HepG2 (cell line): ENCODE measurements around the gene STK17A. TPM values are rescaled to one million over a fixed set of nuclear protein-coding genes. Genes with fewer than 3 reads are reported as not detected.

ENCODE experiments used
- ATAC-seq: fragments of 200-7000 bp; cut with Tn5 transposase; 3 replicates; pipeline ENCODE4 v1.9.1; 2020; ENCODE audit warnings: mild to moderate bottlenecking, moderate library complexity
- BruUV-seq: library from RNA; stranded (reverse); fragments of 400-500 nt; replicated peaks from 2 replicates; lab custom pipeline; 2021; lab: Mats Ljungman, UMichigan
- CTCF ChIA-PET: fragments of 300-600 bp; formaldehyde crosslinking; extraction: SDS; loops from one replicate; lab custom pipeline; 2021; ENCODE audit warnings: low total read pairs, inconsistent platforms, low intra/inter-chr PET ratio; lab: Yijun Ruan, JAX
- POLR2A ChIA-PET: fragments of 350-600 bp; sonication (Branson Sonifier 250); formaldehyde crosslinking; loops from one replicate; lab custom pipeline; 2020; ENCODE audit warnings: antibody characterized with exemption, inconsistent platforms; lab: Yijun Ruan, JAX
- DNase-seq: peaks from one replicate; pipeline ENCODE4 v3.0.0-alpha.2; 2015; ENCODE audit warnings: low spot score
- FAIRE-seq: peaks from 3 replicates; lab custom pipeline; 2011; peaks lifted over from hg19 to GRCh38; lab: Jason Lieb, UNC
- H2AFZ ChIP-seq: one replicate; pipeline ENCODE4 v1.6.1; 2011; ENCODE audit warnings: low read length, inconsistent platforms
- H3K27ac ChIP-seq: fragments of 300-600 bp; 3 replicates; pipeline ENCODE4 v1.8.0; 2011; ENCODE audit warnings: mixed run types, mild to moderate bottlenecking, mixed read lengths, low read length, inconsistent platforms; ENCODE audit not compliant: insufficient read depth; ENCODE audit errors: extremely low read length
- H3K27me3 ChIP-seq, 2 experiments: fragments of 200-600 bp in 1 of 2; 2 replicates in 1 of 2; 3 replicates in 1 of 2; pipeline versions ENCODE4 v1.6.0 to v1.8.0; 2011; ENCODE audit warnings: low read length in 2 of 2, mild to moderate bottlenecking in 2 of 2, moderate library complexity in 2 of 2, inconsistent platforms in 1 of 2; ENCODE audit not compliant: insufficient read depth in 2 of 2, control insufficient read depth in 1 of 2
- H3K36me3 ChIP-seq, 2 experiments: fragments of 200-600 bp in 1 of 2; replicated peaks in 1 of 2; 2 replicates in 1 of 2; 3 replicates in 1 of 2; pipeline versions ENCODE4 v1.5.1 to v1.8.0; 2011; ENCODE audit warnings: low read length in 2 of 2, inconsistent platforms in 1 of 2; ENCODE audit not compliant: insufficient read depth in 2 of 2, control insufficient read depth in 1 of 2
- H3K4me1 ChIP-seq: 2 replicates; pipeline ENCODE4 v1.5.1; 2012; ENCODE audit warnings: low read length, inconsistent platforms; ENCODE audit not compliant: insufficient read depth
- H3K4me2 ChIP-seq: 2 replicates; pipeline ENCODE4 v1.6.0; 2011; ENCODE audit warnings: low read depth, low read length, inconsistent platforms
- H3K4me3 ChIP-seq, 3 experiments: fragments of 200-600 bp in 1 of 3; sonication (generic), shearing (Covaris generic) in 1 of 3; replicated peaks in 1 of 3; 2 replicates each; pipeline ENCODE4 v1.5.1; 2011 to 2016; ENCODE audit warnings: low read length in 3 of 3, inconsistent platforms in 2 of 3, low read depth in 2 of 3, mild to moderate bottlenecking in 2 of 3, control low read depth in 1 of 3, mixed read lengths in 1 of 3; ENCODE audit not compliant: insufficient read depth in 1 of 3
- H3K79me2 ChIP-seq: one replicate; pipeline ENCODE4 v1.6.1; 2011; ENCODE audit warnings: low read length, inconsistent platforms; ENCODE audit not compliant: insufficient read depth
- H3K9ac ChIP-seq: 2 replicates; pipeline ENCODE4 v1.6.0; 2011; ENCODE audit warnings: mild to moderate bottlenecking, low read depth, low read length, inconsistent platforms; ENCODE audit not compliant: insufficient read depth
- H3K9me3 ChIP-seq: 2 replicates; pipeline ENCODE4 v1.5.1; 2012; ENCODE audit warnings: mild to moderate bottlenecking, low read length
- H4K20me1 ChIP-seq: 2 replicates; pipeline ENCODE4 v1.6.0; 2011; ENCODE audit warnings: inconsistent platforms, mild to moderate bottlenecking, low read length, moderate library complexity; ENCODE audit not compliant: insufficient read depth
- FOXA3 ChIP-seq: IDR thresholded peaks from 2 replicates; pipeline ENCODE4 v1.6.1; 2016; ENCODE audit warnings: missing genetic modification reagents, missing compliant biosample characterization
- NCOA2 ChIP-seq: sonication (generic); formaldehyde crosslinking; IDR thresholded peaks from 2 replicates; pipeline ENCODE4 v1.8.0; 2022; ENCODE audit warnings: inconsistent platforms
- TBX3 ChIP-seq: fragments of 450-650 bp; IDR thresholded peaks from 2 replicates; pipeline ENCODE4 v1.6.1; 2017; ENCODE audit warnings: antibody characterized with exemption, mild to moderate bottlenecking, inconsistent platforms, borderline replicate concordance
- ZBTB1 ChIP-seq: sonication (generic); formaldehyde crosslinking; IDR thresholded peaks from 2 replicates; pipeline ENCODE4 v1.4.0; 2020; ENCODE audit warnings: missing genetic modification reagents, borderline replicate concordance
- in situ Hi-C: cut with HindIII; loops from 2 replicates; pipeline ENCODE4 v1.10.0; 2017; ENCODE audit warnings: low pct_unique_long_range_greater_than_20kb; ENCODE audit not compliant: extremely low pct_ligation_motif_present
- intact Hi-C: fragments of 100-400 bp; cut with micrococcal nuclease; formaldehyde crosslinking; loops from one replicate; pipeline ENCODE4 v1.10.0; 2022; ENCODE audit not compliant: unreplicated experiment
- polyA plus RNA-seq, 8 experiments: library from polyadenylated mRNA; depleted of rRNA in 3 of 8; stranded (reverse) in 7 of 8; unstranded in 1 of 8; fragments of >200 nt; fragmentation: Illumina TruSeq in 4 of 8; extraction: Trizol in 4 of 8; gene quantifications; 2 replicates each; pipeline versions ENCODE4 v1.2.1 to v1.2.3, GENCODE V29; 2011 to 2016; ENCODE audit warnings: low read depth in 4 of 8, missing spikeins in 1 of 8, mixed read lengths in 1 of 8; ENCODE audit not compliant: insufficient read depth in 1 of 8
- total RNA-seq, 5 experiments: library from RNA; depleted of rRNA; stranded (reverse); fragments of >200 nt; fragmentation: Illumina TruSeq; extraction: Trizol; gene quantifications; 2 replicates each; pipeline ENCODE4 v1.2.3, GENCODE V29; 2016; ENCODE audit warnings: low read depth in 1 of 5
- TF ChIP-seq, protein P1 (sequence below): sonication (generic); formaldehyde crosslinking; conservative IDR thresholded peaks from 2 replicates; pipeline ENCODE4 v1.5.0; 2020; ENCODE audit warnings: missing genetic modification reagents
- TF ChIP-seq, protein P2 (sequence below): sonication (generic); formaldehyde crosslinking; IDR thresholded peaks from 2 replicates; pipeline ENCODE4 v1.9.0; 2021; ENCODE audit warnings: missing genetic modification reagents, borderline replicate concordance
- TF ChIP-seq, protein P3 (sequence below): sonication (generic); formaldehyde crosslinking; IDR thresholded peaks from 2 replicates; pipeline ENCODE4 v1.4.0; 2020; ENCODE audit warnings: mild to moderate bottlenecking, missing genetic modification reagents
- TF ChIP-seq, protein P4 (sequence below): IDR thresholded peaks from 2 replicates; pipeline ENCODE4 v1.6.1; 2016; ENCODE audit warnings: low read depth
- TF ChIP-seq, protein P5 (sequence below): sonication (generic); formaldehyde crosslinking; IDR thresholded peaks from 2 replicates; pipeline ENCODE4 v1.8.0; 2022; ENCODE audit warnings: mild to moderate bottlenecking, missing genetic modification reagents, borderline replicate concordance
- TF ChIP-seq, protein P6 (sequence below): sonication (generic); formaldehyde crosslinking; IDR thresholded peaks from 2 replicates; pipeline ENCODE4 v1.8.0; 2022; ENCODE audit warnings: mild to moderate bottlenecking, missing genetic modification reagents; ENCODE audit not compliant: insufficient replicate concordance

The STK17A gene
- total and polyA plus RNA-seq, 2 of the 13 experiments (the other 11 are each of a cell fraction or from before 2014, with no cell fraction given) = 18.6 to 24.3 TPM

DNA sequence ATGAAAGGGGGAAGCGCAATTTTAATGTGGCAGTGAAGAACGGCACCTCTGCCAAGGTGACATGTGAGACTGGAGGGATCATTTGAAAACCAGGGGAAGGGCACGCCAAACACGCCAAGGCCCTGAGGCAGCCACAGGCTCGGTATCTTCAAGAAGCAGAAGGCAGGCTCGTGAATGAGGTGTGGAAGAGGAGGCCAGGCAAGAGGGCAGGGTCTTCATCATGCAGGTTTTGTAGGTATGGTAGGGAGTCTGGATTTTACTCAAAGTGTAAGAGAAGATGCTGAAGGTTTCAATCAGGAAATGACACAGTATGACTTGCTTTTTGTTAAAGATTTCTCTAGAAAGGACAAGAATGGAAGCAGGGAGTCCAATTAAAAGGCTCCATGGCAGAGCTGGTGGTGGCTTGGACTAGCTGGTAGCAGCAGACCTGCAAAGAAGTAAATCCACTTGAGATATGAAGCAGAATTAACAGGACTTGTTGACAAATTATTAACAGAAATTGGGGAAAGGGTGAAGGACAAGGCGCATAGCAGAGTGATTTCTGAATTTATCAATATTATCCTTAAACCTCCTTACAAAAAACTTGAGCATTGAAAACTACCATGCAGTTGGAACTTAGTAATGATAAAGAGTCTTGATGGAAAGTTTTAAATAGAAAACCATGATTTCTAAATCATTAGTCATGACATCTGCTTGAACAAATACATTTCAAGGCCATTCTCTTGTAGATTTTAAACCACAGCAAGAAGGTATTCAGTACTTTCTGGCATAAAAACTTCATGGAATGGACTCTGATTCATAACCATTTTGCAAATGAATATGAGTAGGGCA, 76.0 kb downstream of the STK17A start (continued):
- TF ChIP-seq, protein P1, sequence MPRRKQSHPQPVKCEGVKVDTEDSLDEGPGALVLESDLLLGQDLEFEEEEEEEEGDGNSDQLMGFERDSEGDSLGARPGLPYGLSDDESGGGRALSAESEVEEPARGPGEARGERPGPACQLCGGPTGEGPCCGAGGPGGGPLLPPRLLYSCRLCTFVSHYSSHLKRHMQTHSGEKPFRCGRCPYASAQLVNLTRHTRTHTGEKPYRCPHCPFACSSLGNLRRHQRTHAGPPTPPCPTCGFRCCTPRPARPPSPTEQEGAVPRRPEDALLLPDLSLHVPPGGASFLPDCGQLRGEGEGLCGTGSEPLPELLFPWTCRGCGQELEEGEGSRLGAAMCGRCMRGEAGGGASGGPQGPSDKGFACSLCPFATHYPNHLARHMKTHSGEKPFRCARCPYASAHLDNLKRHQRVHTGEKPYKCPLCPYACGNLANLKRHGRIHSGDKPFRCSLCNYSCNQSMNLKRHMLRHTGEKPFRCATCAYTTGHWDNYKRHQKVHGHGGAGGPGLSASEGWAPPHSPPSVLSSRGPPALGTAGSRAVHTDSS (CRISPR knock-in tag) = 0 out of 2 replicates have a peak, but pooled peaks have one; percentile 48
- TF ChIP-seq, all 625 proteins: peak for 31

DNA sequence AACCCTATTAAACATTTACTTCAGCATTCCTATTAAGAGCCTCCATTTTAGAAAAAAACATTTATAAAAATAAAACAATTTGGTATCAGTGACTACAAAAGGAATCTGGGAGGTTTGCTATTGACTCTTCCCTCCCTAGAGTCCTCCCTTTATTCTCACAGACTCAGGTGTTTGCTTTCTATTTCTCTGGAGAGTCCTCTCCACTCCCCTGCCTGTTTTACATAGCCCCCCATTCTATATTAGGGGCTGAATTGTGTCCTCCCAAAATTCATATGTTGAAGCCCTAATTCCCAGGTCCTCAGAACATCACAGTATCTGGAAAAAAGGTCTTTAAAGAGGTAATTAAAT, 76.6 kb downstream of the STK17A start:
- FAIRE-seq (peak; percentile 4), DNase-seq (no peak), ATAC-seq (peak; percentile 86)
- Histone ChIP-seq H3K27me3 (no peaks in the 10 kb centered on the region), H3K4me2 (peak overlapping the region; percentile 67), H3K9ac (peak overlapping the region; percentile 44), H3K4me3 (no peak overlapping the region; a peak in 1 of 6 replicates), H4K20me1 (no peaks in the 10 kb centered on the region), H3K79me2 (peaks cover 75% of the 10 kb centered on the region), H3K4me1 (peaks cover 53% of the 10 kb centered on the region), H3K36me3 (peaks cover 1 to 2% of the 10 kb centered on the region in 2 experiments; a peak in 3 of 5 replicates), H2AFZ (no peak overlapping the region), H3K27ac (peak overlapping the region; percentile 94), H3K9me3 (no peaks in the 10 kb centered on the region)
- POLR2A ChIA-PET = interaction anchor here (1.0 kb wide), 3 partner anchors 12 to 77 kb away, joined by 3 to 6 read pairs (median 5); partner anchors contain the start of gene STK17A
- CTCF ChIA-PET = no interaction called here
- intact Hi-C loops (loop anchor here (2.0 to 5.0 kb wide), 3 partner anchors 15 to 33 kb away; no protein-coding TSS in a partner anchor), in situ Hi-C loops (no loop called here)
- BruUV-seq = no TSS peak
- TF ChIP-seq, protein P2, sequence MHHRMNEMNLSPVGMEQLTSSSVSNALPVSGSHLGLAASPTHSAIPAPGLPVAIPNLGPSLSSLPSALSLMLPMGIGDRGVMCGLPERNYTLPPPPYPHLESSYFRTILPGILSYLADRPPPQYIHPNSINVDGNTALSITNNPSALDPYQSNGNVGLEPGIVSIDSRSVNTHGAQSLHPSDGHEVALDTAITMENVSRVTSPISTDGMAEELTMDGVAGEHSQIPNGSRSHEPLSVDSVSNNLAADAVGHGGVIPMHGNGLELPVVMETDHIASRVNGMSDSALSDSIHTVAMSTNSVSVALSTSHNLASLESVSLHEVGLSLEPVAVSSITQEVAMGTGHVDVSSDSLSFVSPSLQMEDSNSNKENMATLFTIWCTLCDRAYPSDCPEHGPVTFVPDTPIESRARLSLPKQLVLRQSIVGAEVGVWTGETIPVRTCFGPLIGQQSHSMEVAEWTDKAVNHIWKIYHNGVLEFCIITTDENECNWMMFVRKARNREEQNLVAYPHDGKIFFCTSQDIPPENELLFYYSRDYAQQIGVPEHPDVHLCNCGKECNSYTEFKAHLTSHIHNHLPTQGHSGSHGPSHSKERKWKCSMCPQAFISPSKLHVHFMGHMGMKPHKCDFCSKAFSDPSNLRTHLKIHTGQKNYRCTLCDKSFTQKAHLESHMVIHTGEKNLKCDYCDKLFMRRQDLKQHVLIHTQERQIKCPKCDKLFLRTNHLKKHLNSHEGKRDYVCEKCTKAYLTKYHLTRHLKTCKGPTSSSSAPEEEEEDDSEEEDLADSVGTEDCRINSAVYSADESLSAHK (CRISPR knock-in tag) = no peak
- TF ChIP-seq TBX3 (peak; percentile 28; the same call in 1 of the 2 replicates), NCOA2 (CRISPR knock-in tag) (0 out of 2 replicates have a peak, but pooled peaks have one; percentile 4), FOXA3 (CRISPR knock-in tag) (0 out of 2 replicates have a peak, but pooled peaks have one; percentile 11), ZBTB1 (CRISPR knock-in tag) (no peak)
- TF ChIP-seq, protein P3, sequence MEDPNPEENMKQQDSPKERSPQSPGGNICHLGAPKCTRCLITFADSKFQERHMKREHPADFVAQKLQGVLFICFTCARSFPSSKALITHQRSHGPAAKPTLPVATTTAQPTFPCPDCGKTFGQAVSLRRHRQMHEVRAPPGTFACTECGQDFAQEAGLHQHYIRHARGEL (CRISPR knock-in tag) = no peak
- TF ChIP-seq, protein P4, sequence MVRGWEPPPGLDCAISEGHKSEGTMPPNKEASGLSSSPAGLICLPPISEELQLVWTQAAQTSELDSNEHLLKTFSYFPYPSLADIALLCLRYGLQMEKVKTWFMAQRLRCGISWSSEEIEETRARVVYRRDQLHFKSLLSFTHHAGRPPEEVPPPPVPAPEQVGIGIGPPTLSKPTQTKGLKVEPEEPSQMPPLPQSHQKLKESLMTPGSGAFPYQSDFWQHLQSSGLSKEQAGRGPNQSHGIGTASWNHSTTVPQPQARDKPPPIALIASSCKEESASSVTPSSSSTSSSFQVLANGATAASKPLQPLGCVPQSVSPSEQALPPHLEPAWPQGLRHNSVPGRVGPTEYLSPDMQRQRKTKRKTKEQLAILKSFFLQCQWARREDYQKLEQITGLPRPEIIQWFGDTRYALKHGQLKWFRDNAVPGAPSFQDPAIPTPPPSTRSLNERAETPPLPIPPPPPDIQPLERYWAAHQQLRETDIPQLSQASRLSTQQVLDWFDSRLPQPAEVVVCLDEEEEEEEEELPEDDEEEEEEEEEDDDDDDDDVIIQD (CRISPR knock-in tag) = peak; percentile 6; the same call in 1 of the 2 replicates
- TF ChIP-seq, protein P5, sequence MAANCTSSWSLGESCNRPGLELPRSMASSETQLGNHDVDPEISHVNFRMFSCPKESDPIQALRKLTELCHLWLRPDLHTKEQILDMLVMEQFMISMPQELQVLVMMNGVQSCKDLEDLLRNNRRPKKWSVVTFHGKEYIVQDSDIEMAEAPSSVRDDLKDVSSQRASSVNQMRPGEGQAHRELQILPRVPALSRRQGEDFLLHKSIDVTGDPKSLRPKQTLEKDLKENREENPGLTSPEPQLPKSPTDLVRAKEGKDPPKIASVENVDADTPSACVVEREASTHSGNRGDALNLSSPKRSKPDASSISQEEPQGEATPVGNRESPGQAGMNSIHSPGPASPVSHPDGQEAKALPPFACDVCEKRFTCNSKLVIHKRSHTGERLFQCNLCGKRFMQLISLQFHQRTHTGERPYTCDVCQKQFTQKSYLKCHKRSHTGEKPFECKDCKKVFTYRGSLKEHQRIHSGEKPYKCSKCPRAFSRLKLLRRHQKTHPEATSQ = no peak
- TF ChIP-seq, protein P6, sequence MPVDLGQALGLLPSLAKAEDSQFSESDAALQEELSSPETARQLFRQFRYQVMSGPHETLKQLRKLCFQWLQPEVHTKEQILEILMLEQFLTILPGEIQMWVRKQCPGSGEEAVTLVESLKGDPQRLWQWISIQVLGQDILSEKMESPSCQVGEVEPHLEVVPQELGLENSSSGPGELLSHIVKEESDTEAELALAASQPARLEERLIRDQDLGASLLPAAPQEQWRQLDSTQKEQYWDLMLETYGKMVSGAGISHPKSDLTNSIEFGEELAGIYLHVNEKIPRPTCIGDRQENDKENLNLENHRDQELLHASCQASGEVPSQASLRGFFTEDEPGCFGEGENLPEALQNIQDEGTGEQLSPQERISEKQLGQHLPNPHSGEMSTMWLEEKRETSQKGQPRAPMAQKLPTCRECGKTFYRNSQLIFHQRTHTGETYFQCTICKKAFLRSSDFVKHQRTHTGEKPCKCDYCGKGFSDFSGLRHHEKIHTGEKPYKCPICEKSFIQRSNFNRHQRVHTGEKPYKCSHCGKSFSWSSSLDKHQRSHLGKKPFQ (CRISPR knock-in tag) = no peak
